Stimulated activated CD4-positive, alpha-beta T cell treated with anti-CD3 and anti-CD28 coated beads, Interleukin-12 subunit alpha, Interleukin-12 subunit beta, amount 100 ng/mL, for 48 hours (primary cell): ENCODE data around the gene ARHGEF4.

ENCODE experiments used
- DNase-seq, 3 donors: peaks; one replicate each; pipeline ENCODE4 v3.0.0-alpha.2; 2020; ENCODE audit warnings: low read depth in 2 of 3, low spot score in 1 of 3

The ARHGEF4 gene

GRCh38 chr2:130849896-130850787, 13.4 kb downstream of the ARHGEF4 start:
- DNase-seq, result no peak

- no peak for DNase-seq
Observed at GRCh38 chr2:130850788-130851623, 14.3 kb downstream of the ARHGEF4 start.

GRCh38 chr2:130851624-130852382, 15.1 kb downstream of the ARHGEF4 start:
- no peak for DNase-seq

GRCh38 chr2:130852521-130853115, 15.9 kb downstream of the ARHGEF4 start:
- DNase-seq, result no peak

- no peak for DNase-seq
Observed at GRCh38 chr2:130853391-130853790, 16.7 kb downstream of the ARHGEF4 start.

GRCh38 chr2:130854301-130854700, 17.6 kb downstream of the ARHGEF4 start:
- DNase-seq, result no peak

DNA sequence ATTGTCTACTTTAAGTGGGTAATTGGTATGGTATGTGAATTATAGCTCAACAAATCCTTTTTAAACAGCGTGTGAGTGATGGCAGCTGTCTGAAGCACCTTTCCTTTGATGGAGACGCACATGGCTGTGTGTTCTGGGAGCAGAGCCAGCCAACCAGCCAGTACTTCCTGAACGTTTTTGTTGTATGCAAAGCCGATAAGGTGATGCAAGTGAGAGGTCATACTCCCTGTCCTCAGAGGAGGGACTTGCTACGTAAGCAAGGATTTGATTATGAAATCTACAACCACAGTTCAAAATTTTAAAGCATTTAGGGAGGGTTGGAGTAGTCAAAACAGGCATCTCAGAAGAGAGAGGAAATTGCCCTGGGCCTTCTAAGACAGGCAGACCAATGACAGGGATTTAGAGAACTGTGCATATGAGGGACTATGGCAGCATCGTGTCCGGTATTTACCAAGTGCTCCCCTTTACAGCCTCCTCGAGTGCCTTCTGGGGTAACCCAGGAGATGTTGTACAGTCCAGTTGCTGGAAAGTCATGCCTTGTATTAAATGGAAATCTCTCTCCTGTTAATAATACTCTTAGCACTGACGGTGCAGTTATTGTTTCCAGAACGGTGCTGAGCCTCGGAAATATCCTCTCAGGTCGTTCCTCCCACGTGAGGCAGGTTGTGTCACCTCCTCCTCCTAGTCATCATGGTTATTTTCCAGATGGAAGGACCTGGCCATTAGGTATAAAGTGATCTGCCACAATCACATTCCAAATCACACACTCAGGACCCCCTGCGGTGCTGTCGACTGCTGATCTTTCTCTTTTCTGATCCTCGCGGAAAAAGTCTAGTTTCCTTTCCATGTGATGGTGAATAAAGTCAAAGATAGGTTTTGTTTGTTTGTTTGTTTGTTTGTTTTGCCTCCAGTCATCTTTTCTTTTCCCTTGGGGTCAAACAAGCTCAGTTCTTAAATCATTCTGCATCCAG, 28.4 kb downstream of the ARHGEF4 start:
- no peak for DNase-seq

- DNase-seq, result no peak
Observed at GRCh38 chr2:130869441-130870160, 32.9 kb downstream of the ARHGEF4 start.

- DNase-seq, result no peak
Observed at GRCh38 chr2:130870161-130870485, 33.4 kb downstream of the ARHGEF4 start.

DNA sequence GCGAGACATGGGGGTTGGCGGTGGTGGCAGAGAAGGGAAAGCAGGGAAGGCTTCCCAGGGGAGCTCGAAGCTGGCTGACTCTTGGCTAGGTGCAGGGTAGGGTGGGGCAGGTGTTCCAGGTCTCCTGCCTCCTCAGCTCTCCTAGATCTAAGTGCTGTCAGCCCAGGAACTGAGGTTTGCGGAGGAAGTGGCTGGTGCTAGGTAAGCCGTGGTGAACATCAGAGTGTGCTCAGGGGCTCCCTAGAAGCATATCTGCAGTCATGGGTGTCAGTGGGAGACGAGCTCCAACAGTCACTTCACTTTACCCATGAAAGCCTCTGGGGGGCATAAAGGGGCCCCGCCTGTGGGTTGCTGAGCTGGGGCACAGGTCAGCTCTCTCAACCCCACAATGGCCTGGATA, 34.1 kb downstream of the ARHGEF4 start:
- no peak for DNase-seq

GRCh38 chr2:130871843-130872740, 35.4 kb downstream of the ARHGEF4 start:
- DNase-seq, result no peak

DNA sequence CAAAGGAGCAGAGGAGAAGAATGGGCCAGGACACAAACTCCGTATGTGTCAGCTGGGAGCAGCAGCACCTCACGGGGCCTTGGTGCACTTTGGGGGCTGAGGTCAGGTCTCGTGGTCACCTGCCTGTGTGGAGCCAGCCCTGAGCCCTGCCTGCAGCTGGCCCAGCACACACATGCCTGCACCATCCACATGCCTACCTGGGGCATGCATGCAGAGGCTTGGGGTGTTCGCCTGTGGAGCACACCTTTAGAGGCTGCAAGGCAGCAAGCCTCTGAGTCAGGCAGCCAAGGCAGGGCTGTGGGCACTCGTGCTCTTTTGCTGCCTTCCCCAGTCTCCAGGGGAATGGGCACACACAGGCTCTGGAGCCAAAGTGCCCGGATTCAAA, 36.0 kb downstream of the ARHGEF4 start:
- no peak for DNase-seq

DNA sequence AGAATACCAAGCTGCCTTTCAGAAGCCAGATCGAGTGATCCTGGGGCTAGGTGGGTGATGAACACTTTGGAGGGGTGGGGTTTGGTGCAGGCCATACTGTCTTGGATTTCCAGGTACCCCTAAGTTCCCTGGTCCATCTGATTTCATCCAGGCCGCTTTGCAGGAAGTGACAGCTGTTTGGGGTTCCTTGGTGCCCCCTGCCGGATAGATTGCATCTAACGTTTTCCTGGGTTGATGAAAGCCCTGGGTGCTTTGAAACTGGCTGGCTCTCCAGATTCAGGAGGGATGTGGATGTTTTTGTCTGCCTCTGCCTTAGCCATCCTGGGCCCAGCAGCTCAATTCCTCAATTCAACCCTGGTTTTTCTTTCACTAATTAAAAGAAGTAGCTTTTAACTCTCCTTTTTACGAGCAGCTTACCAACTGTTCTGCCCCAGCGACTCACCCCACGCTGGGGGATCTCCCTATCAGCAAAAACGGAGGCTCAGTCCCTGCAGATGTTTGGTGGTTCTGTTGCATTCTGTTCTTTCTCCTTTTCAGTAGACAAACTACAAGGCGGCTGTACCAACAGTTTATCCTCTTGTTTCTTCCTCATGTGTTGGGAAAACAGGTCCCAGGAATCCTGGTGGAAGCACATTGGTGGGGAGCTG, 37.1 kb downstream of the ARHGEF4 start:
- peak; percentile 50 to 71 (median 69) for DNase-seq

GRCh38 chr2:130874512-130874911, 37.8 kb downstream of the ARHGEF4 start:
- DNase-seq, result no peak

DNA sequence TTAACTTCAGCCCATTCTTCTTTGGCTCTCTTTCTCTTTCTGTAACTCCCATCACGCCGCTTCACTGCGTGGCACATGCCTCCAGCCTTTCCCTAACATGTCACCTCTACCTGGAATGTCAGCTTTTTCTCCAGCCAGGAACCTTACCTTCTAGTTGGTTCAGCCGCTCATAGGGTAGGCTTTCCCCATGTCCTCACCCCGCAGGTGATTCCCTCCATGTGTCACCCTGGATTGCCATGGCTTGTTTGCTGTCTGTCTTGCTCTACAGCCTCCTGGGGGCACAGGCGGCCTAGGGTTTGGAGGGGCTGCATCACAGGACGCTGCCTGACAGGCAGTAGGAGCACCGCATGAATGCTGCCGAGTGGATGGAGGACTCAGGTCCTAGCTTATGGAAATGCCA, 39.2 kb downstream of the ARHGEF4 start:
- DNase-seq, result no peak

GRCh38 chr2:130877258-130877657, 40.5 kb downstream of the ARHGEF4 start:
- no peak for DNase-seq

GRCh38 chr2:130878316-130878715, 41.6 kb downstream of the ARHGEF4 start:
- no peak for DNase-seq

GRCh38 chr2:130878933-130879332, 42.2 kb downstream of the ARHGEF4 start:
- DNase-seq, result no peak
